Measurements from ENCODE around the gene FOXC1.

FOXC1 gene

DNA sequence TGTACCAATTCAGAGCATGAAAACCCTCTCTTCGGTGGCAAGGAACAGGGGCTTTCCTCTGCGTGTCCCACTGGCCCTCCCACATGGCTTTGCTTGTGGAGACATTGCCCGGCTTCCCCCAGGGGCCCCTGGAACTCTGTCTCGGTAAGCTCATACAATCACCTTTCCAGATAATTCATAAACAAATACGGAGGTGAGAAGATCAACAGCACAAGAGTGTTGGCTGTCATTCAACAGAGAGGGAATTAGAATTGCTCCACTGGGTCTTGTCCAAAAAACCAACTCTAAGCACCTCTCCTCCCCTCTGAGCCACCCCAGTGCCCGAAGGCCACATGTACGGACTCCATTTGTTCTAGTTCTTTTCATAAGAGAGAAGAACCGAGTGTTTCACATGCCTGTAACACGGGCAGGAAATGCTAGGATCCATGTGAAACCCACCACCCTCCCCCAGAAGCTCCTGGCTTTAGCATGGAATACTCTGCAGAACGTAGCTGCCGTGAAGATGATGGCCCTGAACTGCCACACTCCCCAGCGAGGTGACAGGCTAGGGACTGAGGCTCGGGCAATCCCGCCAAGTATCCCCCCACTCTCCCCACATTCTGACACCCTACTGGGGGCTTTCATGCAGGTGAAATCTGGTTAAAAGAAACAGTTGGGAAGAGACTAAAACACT is 24.6 kb upstream of the FOXC1 start:
- H3K4me3 ChIP-seq (ENCODE audit: low read depth, low read length): no peak overlapping the region
- TF ChIP-seq, protein P1, sequence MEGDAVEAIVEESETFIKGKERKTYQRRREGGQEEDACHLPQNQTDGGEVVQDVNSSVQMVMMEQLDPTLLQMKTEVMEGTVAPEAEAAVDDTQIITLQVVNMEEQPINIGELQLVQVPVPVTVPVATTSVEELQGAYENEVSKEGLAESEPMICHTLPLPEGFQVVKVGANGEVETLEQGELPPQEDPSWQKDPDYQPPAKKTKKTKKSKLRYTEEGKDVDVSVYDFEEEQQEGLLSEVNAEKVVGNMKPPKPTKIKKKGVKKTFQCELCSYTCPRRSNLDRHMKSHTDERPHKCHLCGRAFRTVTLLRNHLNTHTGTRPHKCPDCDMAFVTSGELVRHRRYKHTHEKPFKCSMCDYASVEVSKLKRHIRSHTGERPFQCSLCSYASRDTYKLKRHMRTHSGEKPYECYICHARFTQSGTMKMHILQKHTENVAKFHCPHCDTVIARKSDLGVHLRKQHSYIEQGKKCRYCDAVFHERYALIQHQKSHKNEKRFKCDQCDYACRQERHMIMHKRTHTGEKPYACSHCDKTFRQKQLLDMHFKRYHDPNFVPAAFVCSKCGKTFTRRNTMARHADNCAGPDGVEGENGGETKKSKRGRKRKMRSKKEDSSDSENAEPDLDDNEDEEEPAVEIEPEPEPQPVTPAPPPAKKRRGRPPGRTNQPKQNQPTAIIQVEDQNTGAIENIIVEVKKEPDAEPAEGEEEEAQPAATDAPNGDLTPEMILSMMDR (IDR thresholded peaks at IDR 0.05; ENCODE audit: low read depth, low read length): no peak

DNA sequence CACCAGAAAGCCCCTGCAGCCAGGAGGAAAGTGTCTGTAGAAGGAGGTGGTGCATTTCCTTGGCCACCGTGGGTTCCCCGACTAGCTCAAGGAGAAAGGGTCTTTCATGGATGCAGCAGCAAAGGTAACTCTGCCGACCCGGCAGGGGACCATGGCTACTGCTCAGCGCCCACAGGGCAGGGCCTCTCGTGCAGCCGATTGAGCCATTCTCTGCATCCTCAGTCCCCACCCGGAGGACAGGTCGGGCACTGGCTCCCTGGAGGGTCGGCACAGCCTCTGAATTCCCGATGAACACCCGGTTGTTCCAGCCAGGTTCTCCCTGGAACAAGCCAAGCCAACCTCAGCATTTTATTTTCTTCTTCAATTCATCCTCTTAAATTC is 24.1 kb upstream of the FOXC1 start:
- TF ChIP-seq, protein P1 (IDR thresholded peaks at IDR 0.05; ENCODE audit: low read depth, low read length): no peak
- no peak overlapping the region for H3K4me3 ChIP-seq (ENCODE audit: low read depth, low read length)

- no peak overlapping the region for H3K4me3 ChIP-seq (ENCODE audit: low read depth, low read length)
- TF ChIP-seq, protein P1 (IDR thresholded peaks at IDR 0.05; ENCODE audit: low read depth, low read length): no peak
Observed at GRCh38 chr6:1586256-1586655, 23.5 kb upstream of the FOXC1 start.

DNA sequence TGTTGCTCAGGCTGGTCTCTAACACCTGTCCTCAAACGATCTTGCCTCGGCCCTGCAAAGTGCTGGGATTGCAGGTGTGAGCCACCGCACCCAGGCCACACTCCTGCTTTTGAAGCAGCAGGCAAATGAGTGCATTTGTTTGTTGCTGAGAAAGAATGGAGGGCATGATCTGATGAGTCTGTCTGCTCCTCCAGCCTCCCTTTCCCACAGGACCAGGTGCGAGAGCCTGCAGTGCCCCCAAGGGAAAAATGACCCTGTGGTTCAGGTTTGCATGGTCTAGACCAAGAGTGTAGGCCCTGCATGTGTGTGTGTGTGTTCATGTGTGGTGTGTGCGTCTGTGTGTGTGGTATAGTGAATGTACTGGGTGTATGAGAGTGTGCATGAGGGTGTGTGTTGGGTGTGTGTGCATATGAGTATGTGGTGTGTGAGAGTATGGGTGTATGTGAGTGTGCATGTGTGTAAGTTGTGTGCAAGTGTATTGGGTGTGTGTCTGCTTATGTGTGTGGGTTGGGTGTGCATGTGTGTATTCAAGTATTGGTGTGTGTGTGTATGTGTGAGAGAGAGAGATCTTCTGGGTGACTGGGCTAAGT is 22.8 kb upstream of the FOXC1 start:
- no peak overlapping the region for H3K4me3 ChIP-seq (ENCODE audit: low read depth, low read length)
- TF ChIP-seq, protein P1 (IDR thresholded peaks at IDR 0.05; ENCODE audit: low read depth, low read length): no peak

DNA sequence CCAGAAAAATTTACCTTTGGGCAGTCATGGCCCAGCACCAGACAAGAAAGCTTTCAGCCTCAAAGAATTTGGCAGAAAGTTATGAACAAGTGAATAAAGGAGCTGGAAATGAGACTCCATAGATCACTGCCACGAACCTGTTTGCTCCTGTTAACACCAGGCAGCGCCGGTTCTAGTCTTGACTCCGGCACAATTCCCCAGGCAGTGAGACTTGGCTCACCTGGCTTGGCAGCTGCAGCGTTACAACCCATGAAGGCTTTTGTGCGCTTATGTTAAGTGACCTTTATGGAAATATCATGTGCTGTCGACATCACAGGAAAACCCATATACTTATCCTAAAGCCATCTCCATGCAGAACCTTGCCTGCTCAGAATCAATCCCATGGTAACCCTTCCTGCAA is 22.2 kb upstream of the FOXC1 start:
- TF ChIP-seq, protein P1 (IDR thresholded peaks at IDR 0.05; ENCODE audit: low read depth, low read length): no peak
- H3K4me3 ChIP-seq (ENCODE audit: low read depth, low read length): no peak overlapping the region

DNA sequence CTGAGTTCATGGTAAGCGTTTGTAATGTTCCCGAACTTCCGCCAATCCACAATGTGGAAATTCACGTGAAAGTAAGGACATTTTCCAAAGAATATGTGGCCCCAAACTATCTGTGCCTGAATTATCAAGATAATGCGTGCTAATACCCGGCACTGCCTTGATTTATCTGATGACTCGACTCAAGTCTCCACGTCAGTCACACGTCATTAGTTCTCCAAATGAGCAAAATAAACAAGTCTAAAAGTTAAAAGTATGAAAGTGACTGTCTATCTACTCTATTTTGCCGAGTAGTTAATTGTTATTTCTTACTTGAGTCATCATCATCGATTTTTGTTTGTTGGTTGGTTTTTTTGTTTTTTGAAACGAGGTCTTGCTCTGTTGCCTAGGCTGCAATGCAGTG is 21.7 kb upstream of the FOXC1 start:
- TF ChIP-seq, protein P1 (IDR thresholded peaks at IDR 0.05; ENCODE audit: low read depth, low read length): no peak
- no peak overlapping the region for H3K4me3 ChIP-seq (ENCODE audit: low read depth, low read length)

DNA sequence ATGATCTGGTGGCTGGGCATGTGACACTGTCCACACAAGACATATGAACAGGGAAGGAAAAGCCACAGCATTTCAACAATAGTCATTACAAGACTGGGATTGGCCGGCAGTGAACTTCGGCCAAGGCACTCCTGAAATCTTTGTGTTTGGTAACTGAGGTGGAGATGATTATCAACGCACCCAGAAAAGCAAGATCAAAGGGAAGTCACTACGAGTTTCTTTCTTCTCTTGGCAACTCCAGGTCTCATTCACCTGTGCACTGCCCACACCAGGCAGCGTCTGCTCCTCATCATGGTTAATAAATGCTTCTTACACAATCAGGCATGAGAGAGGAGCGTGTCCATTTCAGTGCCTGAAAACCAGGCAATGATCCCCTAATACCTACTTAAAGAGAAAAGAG is 20.5 kb upstream of the FOXC1 start:
- no peak overlapping the region for H3K4me3 ChIP-seq (ENCODE audit: low read depth, low read length)
- TF ChIP-seq, protein P1 (IDR thresholded peaks at IDR 0.05; ENCODE audit: low read depth, low read length): no peak

All from WI38 (cell line).